Tibial nerve (tissue), 4 donors: ENCODE data around the gene ADAMTS17.

Experiments
- CTCF ChIP-seq, 5 experiments: fragments of 200-600 bp in 3 of 5; fragments of 450-650 bp in 2 of 5; sonication (generic) in 3 of 5; IDR thresholded peaks; one replicate each; pipeline ENCODE4 v1.5.1; 2016 to 2019; ENCODE audit warnings: antibody characterized with exemption in 5 of 5, mild to moderate bottlenecking in 3 of 5, moderate library complexity in 2 of 5
- EP300 ChIP-seq, 2 donors: sonication (generic); formaldehyde crosslinking; IDR thresholded peaks; one replicate each; pipeline ENCODE4 v1.6.1; 2017; ENCODE audit warnings: antibody characterized with exemption in 2 of 2, mild to moderate bottlenecking in 1 of 2
- POLR2A ChIP-seq, 2 donors: fragments of 450-650 bp; IDR thresholded peaks; one replicate each; pipeline ENCODE4 v1.6.1; 2017; ENCODE audit warnings: antibody characterized with exemption in 2 of 2, mild to moderate bottlenecking in 2 of 2, moderate library complexity in 2 of 2

- TF ChIP-seq CTCF (IDR thresholded peaks at IDR 0.05) (no peak), POLR2A (IDR thresholded peaks at IDR 0.05) (no peak), EP300 (IDR thresholded peaks at IDR 0.05) (no peak)
Measured at GRCh38 chr15:100292010-100292409, 49.8 kb downstream of the ADAMTS17 start.
